ENCODE data around the gene SCYGR2. TPM values are rescaled to one million over a fixed set of nuclear protein-coding genes. Genes with fewer than 3 reads are reported as not detected.

Gene SCYGR2
- total and polyA plus RNA-seq, 2 of the 8 experiments (the other 6 are each of a cell fraction or from before 2014, with no cell fraction given) = not detected

DNA sequence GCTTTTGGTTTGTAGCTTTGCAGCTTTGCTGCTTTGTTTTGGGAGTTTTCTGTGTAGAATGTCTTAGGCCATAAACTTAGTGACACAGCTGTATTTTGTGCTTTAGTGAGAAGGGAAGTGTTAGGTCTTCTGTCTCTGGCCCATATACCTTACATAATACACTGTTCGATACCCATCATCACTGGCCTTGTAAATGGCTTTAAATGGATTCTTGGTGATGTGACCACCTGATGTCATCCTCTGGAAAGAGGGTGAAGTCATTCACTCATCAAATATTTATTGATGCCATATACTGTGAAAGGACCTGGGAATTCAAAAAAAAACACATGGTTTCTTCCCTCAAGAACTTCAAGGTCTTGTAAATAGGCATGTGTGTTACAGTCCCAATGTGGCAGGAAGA is 18.9 kb upstream of the SCYGR2 start:
- Histone ChIP-seq H3K14ac (ENCODE audit: insufficient read length) (no peak overlapping the region), H3K23me2 (ENCODE audit: low read depth, low read length) (no peaks in the 10 kb centered on the region; the same call in 1 of the 2 replicates), H2AFZ (ENCODE audit: low read length) (no peak overlapping the region), H4K8ac (ENCODE audit: extremely low read depth, insufficient read depth, low read length) (no peak overlapping the region), H3K27ac (ENCODE audit: low read depth, low read length) (no peak overlapping the region), H3K23ac (ENCODE audit: insufficient read length) (no peak overlapping the region), H2BK20ac (ENCODE audit: low read length) (no peak overlapping the region), H3K36me3 (ENCODE audit: control insufficient read depth in 2 of 4, insufficient read depth in 4 of 4, low read length in 3 of 4) (no peaks in the 10 kb centered on the region), H3K4me3 (ENCODE audit: extremely low read depth in 1 of 4, insufficient read depth in 2 of 4, low read depth in 3 of 4, low read length in 4 of 4) (no peak overlapping the region), H3K27me3 (replicated peaks in 1 of 4; ENCODE audit: control insufficient read depth in 3 of 4, extremely low read depth in 1 of 4, insufficient read depth in 3 of 4, low read length in 3 of 4) (no peaks in the 10 kb centered on the region), H4K20me1 (replicated peaks in 1 of 2; ENCODE audit: control insufficient read depth in 1 of 2, insufficient read depth in 2 of 2, low read length in 2 of 2) (no peaks in the 10 kb centered on the region), H2BK120ac (replicated peaks; ENCODE audit: low read depth, low read length) (no peak overlapping the region), H3K4me1 (replicated peaks in 1 of 4; ENCODE audit: control insufficient read depth in 3 of 4, insufficient read depth in 4 of 4, low read length in 3 of 4) (0 out of 7 replicates have a peak, but pooled peaks cover 0 to 3% (median 0%) of the 10 kb centered on the region in 4 experiments), H4K91ac (replicated peaks; ENCODE audit: insufficient read length, low read length) (no peak overlapping the region), H3K4ac (replicated peaks; ENCODE audit: insufficient read length, low read depth, low read length) (no peak overlapping the region), H3K9me3 (ENCODE audit: insufficient read depth in 2 of 2, low read depth in 1 of 2, low read length in 1 of 2) (peaks cover 12 to 17% of the 10 kb centered on the region in 2 experiments), H2BK5ac (ENCODE audit: low read depth, low read length) (no peak overlapping the region), H2AK5ac (ENCODE audit: low read depth, low read length) (no peak overlapping the region), H3K56ac (replicated peaks; ENCODE audit: insufficient read length, low read depth, low read length) (no peak overlapping the region), H3K79me1 (ENCODE audit: low read depth, low read length) (no peaks in the 10 kb centered on the region), H2BK12ac (ENCODE audit: low read depth, low read length) (no peak overlapping the region), H3K4me2 (ENCODE audit: insufficient read depth in 1 of 2, low read depth in 2 of 2, low read length in 2 of 2) (no peak overlapping the region), H2BK15ac (ENCODE audit: low read length) (no peak overlapping the region), H3K9ac (replicated peaks in 1 of 4; ENCODE audit: extremely low read depth in 1 of 4, low read depth in 3 of 4, low read length in 3 of 4) (no peak overlapping the region), H3K18ac (ENCODE audit: extremely low read depth, low read length) (no peak overlapping the region), H4K5ac (ENCODE audit: insufficient read length, low read depth, low read length) (no peak overlapping the region), H3K79me2 (ENCODE audit: control insufficient read depth in 1 of 2, insufficient read depth in 2 of 2, low read length in 2 of 2) (no peaks in the 10 kb centered on the region)
- 95% methylated on average over 1 of the region's 1 CpG; no CpG with 5 or more reads in 1 of the 2 experiments for WGBS, 2 experiments (ENCODE audit: extremely low coverage in 1 of 2, insufficient coverage in 1 of 2, insufficient read length in 1 of 2, insufficient replicate concordance in 2 of 2, low coverage in 1 of 2, low lambda C conversion rate in 2 of 2, missing lambda C conversion rate in 1 of 2)
- CTCF ChIA-PET (ENCODE audit: partially characterized antibody) = no interaction called here
- POLR2A ChIA-PET (ENCODE audit: partially characterized antibody) = interaction anchor here (0.6 kb wide), 1 partner anchor 12 kb away, joined by 3 read pairs; no protein-coding TSS in a partner anchor
- FAIRE-seq (no peak), DNase-seq (ENCODE audit: low read depth in 1 of 2, low spot score in 2 of 2) (no peak)
- no peak for TF ChIP-seq TEAD4 (IDR thresholded peaks at IDR 0.05; ENCODE audit: low read depth, low read length)
- TF ChIP-seq POLR2AphosphoS5 (IDR thresholded peaks at IDR 0.05; ENCODE audit: low read depth, low read length) = no peak
- TF ChIP-seq SRF (IDR thresholded peaks at IDR 0.05; ENCODE audit: low read depth, low read length) = no peak
- no peak for TF ChIP-seq ZNF274 (IDR thresholded peaks at IDR 0.05; ENCODE audit: borderline replicate concordance, extremely low read depth, low read length)
- no peak for TF ChIP-seq CREB1 (IDR thresholded peaks at IDR 0.05)
- no peak for TF ChIP-seq SIX5 (IDR thresholded peaks at IDR 0.05; ENCODE audit: low read depth, low read length)
- TF ChIP-seq MAFK (IDR thresholded peaks at IDR 0.05; ENCODE audit: low read depth, low read length) = no peak
- TF ChIP-seq CTBP2 (IDR thresholded peaks at IDR 0.05; ENCODE audit: borderline replicate concordance, insufficient read depth, insufficient read length, low read length) = no peak
- no peak for TF ChIP-seq SP4 (IDR thresholded peaks at IDR 0.05; ENCODE audit: low read length)
- TF ChIP-seq HDAC2 (IDR thresholded peaks at IDR 0.05; ENCODE audit: borderline replicate concordance in 1 of 2, low read depth in 2 of 2, low read length in 2 of 2) = no peak
- no peak for TF ChIP-seq TBP (IDR thresholded peaks at IDR 0.05; ENCODE audit: low read depth, low read length)
- TF ChIP-seq KDM4A (IDR thresholded peaks at IDR 0.05; ENCODE audit: low read depth, low read length, severe bottlenecking) = no peak
- TF ChIP-seq, protein P1, sequence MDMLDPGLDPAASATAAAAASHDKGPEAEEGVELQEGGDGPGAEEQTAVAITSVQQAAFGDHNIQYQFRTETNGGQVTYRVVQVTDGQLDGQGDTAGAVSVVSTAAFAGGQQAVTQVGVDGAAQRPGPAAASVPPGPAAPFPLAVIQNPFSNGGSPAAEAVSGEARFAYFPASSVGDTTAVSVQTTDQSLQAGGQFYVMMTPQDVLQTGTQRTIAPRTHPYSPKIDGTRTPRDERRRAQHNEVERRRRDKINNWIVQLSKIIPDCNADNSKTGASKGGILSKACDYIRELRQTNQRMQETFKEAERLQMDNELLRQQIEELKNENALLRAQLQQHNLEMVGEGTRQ (IDR thresholded peaks at IDR 0.05; ENCODE audit: low read length) = no peak
- TF ChIP-seq BRCA1 (IDR thresholded peaks at IDR 0.05; ENCODE audit: low read depth, low read length) = no peak
